ENCODE results near the gene KIF1A. TPM values are rescaled to one million over a fixed set of nuclear protein-coding genes. Genes with fewer than 3 reads are reported as not detected.

Gene KIF1A
- polyA plus RNA-seq, 1 experiment = not detected

DNA sequence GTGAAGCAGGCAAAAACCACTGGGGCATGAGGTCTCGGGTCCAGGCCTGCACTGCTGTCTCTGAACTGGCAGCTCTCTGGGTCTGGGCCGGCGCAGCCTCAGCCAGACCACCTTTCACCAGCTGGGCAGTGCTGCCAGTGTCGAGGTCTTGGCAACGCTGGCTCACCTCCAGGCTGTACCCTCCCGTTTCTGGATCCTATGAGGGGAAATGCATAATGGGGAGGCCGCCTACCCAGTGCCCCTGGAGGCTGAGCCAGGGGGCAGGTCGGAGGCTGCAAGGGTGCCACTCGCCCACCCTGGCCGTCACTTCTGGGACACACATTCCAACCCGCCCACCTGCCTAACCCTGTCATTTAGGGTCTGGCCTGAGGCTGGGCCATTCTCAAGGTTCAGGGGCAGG is 24.6 kb downstream of the KIF1A start:
- TF ChIP-seq, protein P1, sequence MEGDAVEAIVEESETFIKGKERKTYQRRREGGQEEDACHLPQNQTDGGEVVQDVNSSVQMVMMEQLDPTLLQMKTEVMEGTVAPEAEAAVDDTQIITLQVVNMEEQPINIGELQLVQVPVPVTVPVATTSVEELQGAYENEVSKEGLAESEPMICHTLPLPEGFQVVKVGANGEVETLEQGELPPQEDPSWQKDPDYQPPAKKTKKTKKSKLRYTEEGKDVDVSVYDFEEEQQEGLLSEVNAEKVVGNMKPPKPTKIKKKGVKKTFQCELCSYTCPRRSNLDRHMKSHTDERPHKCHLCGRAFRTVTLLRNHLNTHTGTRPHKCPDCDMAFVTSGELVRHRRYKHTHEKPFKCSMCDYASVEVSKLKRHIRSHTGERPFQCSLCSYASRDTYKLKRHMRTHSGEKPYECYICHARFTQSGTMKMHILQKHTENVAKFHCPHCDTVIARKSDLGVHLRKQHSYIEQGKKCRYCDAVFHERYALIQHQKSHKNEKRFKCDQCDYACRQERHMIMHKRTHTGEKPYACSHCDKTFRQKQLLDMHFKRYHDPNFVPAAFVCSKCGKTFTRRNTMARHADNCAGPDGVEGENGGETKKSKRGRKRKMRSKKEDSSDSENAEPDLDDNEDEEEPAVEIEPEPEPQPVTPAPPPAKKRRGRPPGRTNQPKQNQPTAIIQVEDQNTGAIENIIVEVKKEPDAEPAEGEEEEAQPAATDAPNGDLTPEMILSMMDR (IDR thresholded peaks at IDR 0.05; ENCODE audit: low read depth, low read length) = no peak
- no peak overlapping the region for H3K27ac ChIP-seq (ENCODE audit: low read depth, low read length)
- H3K4me3 ChIP-seq (ENCODE audit: low read depth, low read length) = no peak overlapping the region
- ChIA-PET POLR2A (no interaction called here), CTCF (no interaction called here)
- H3K27me3 ChIP-seq (ENCODE audit: control insufficient read depth, insufficient read depth, low read length) = peaks cover 46% of the 10 kb centered on the region
- no peak for DNase-seq (ENCODE audit: low read depth, low spot score)
- no peaks in the 10 kb centered on the region for H3K9me3 ChIP-seq (ENCODE audit: control insufficient read depth, insufficient read depth, low read length)

DNA sequence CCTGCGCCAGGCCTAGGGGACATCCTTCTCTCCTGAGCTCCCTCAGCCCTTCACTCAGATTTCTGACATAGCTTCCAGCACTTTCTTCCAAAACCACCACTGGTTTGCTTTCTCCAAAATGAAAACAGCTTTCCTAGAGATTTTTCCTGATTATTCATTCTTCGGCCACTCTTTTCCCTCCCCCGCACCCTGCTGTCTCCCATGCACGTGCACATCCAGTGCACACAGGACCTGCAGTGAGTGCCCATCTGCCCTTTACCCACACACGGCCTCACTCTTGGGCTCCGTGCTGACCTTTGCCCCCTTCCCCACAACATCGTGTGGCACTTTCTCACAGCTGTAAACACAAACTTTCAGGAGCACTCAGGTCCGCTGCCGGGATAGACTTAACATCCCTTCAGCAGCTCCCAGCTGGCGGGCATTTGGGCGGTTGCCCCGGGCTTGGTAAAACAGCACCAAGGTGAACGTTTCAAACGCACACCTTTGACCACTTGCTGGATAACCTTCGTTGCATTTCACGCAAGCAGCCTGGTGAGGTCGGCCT is 25.8 kb downstream of the KIF1A start:
- DNase-seq (ENCODE audit: low read depth, low spot score) = no peak
- Histone ChIP-seq H3K27me3 (ENCODE audit: control insufficient read depth, insufficient read depth, low read length) (peaks cover 40% of the 10 kb centered on the region), H3K9me3 (ENCODE audit: control insufficient read depth, insufficient read depth, low read length) (no peaks in the 10 kb centered on the region), H3K27ac (ENCODE audit: low read depth, low read length) (no peak overlapping the region), H3K4me3 (ENCODE audit: low read depth, low read length) (no peak overlapping the region)
- TF ChIP-seq, protein P1 (IDR thresholded peaks at IDR 0.05; ENCODE audit: low read depth, low read length) = no peak
- CTCF ChIA-PET = no interaction called here
- POLR2A ChIA-PET = no interaction called here

DNA sequence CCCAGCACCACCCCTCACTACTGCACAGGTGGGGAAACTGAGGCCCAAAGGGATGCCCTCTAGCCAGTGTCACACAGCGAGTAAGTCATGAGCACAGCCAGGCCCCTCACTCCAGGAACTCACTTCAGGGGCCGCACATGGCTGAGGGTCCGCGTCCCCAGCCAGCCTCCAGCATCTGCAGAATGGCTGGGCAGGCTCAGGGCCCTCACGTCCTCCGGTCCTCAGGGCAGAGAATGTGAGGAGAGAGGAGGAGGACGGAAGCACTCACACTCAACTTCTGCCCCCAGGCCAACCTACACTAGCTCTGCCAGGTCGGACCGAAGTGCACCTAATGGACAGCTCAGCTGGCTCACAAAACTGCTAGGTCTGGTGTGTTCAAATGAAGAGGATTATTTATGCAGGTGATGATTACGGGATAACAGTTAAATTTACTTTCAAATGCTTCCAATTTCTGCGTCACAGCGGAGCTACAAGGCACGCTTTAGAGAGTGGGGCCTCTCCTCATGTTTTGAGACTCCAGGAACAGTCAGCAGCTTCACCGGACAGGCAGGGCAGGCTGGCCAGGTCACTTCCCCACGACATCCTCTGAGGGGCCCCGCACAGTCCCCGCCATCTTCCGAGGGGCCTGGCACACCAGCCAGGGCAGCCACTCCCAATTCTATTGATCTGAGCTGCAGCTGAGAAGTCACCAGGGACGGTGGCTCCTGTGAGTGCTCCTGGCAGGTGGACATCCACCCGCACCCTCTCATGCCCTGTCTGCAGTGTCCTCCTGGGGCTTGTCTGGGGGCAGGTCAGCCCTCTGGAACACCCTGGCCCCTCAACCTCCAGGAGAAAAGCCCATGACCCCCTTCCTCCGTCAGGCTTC is 26.5 kb downstream of the KIF1A start:
- Histone ChIP-seq H3K4me3 (ENCODE audit: low read depth, low read length) (no peak overlapping the region), H3K27ac (ENCODE audit: low read depth, low read length) (no peak overlapping the region), H3K27me3 (ENCODE audit: control insufficient read depth, insufficient read depth, low read length) (peaks cover 33% of the 10 kb centered on the region), H3K9me3 (ENCODE audit: control insufficient read depth, insufficient read depth, low read length) (no peaks in the 10 kb centered on the region)
- ChIA-PET POLR2A (no interaction called here), CTCF (no interaction called here)
- no peak for DNase-seq (ENCODE audit: low read depth, low spot score)
- TF ChIP-seq, protein P1 (IDR thresholded peaks at IDR 0.05; ENCODE audit: low read depth, low read length) = no peak

DNA sequence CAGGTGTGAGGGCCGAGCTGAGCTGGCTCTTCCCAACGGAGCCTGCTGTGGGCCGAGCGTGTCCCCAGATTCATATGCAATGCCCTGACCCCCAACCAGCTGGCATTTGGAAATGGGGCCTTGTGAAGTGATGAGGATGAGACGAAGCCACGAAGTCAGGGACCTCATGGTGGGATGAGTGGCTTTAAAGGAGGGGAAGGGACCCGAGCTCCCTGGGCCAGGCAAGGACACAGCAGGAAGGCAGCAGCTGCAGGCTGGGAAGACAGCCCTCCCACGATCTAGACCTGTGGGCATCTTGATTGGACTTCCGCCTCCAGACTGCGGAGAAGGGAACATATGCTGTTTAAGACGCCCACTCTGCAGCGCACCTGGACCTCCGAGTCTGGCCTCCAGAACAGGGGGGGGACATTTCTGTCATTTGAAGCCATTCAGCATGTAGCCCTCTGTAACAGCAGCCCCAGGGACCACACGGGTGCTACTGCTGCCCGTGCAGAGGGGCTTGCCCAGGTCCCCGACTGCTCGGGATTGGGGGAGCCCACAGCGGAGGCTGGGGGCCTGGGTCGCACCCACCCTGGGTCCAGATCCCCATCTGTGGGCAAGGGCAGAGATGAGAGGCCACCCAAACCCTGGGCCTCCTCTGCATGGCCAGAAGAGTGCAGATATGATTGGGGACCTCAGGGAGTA is 27.2 kb downstream of the KIF1A start:
- no peak for DNase-seq (ENCODE audit: low read depth, low spot score)
- ChIA-PET POLR2A (no interaction called here), CTCF (no interaction called here)
- no peaks in the 10 kb centered on the region for H3K9me3 ChIP-seq (ENCODE audit: control insufficient read depth, insufficient read depth, low read length)
- peaks cover 26% of the 10 kb centered on the region for H3K27me3 ChIP-seq (ENCODE audit: control insufficient read depth, insufficient read depth, low read length)
- TF ChIP-seq, protein P1 (IDR thresholded peaks at IDR 0.05; ENCODE audit: low read depth, low read length) = no peak
- no peak overlapping the region for H3K4me3 ChIP-seq (ENCODE audit: low read depth, low read length)
- no peak overlapping the region for H3K27ac ChIP-seq (ENCODE audit: low read depth, low read length)

All from AG04450 (cell line).